T-cell (primary cell): ENCODE data around the gene INTS4. TPM values are rescaled to one million over a fixed set of nuclear protein-coding genes. Genes with fewer than 3 reads are reported as not detected.

Experiments used
- ATAC-seq, 4 experiments: fragments of 200-7000 bp in 3 of 4; fragments of 150-1000 bp in 1 of 4; cut with Tn5 transposase; replicated peaks in 1 of 4; 1 replicate in 3 of 4; 2 replicates in 1 of 4; pipeline ENCODE4 v1.10.0; 2021; ENCODE audit warnings: moderate library complexity in 3 of 4, mild to moderate bottlenecking in 2 of 4, moderate number of reproducible peaks in 1 of 4
- CTCF ChIA-PET, 2 donors: fragments of 300-600 bp; sonication (Branson Sonifier 250); formaldehyde crosslinking; loops; one replicate each; lab custom pipeline; 2022; ENCODE audit warnings: antibody characterized with exemption in 2 of 2; lab: Charles Lee
- POLR2A ChIA-PET, 2 donors: fragments of 300-600 bp; sonication (Branson Sonifier 250); formaldehyde crosslinking; loops; one replicate each; lab custom pipeline; 2022; ENCODE audit warnings: antibody characterized with exemption in 2 of 2; lab: Charles Lee
- DNase-seq, 35 experiments: peaks; one replicate each; pipeline versions ENCODE4 v3.0.0 to v3.0.0-alpha.2; 2013 to 2023
- H3K27ac ChIP-seq: one replicate; pipeline ENCODE4 v1.5.1; 2013; ENCODE audit warnings: low read length
- H3K27me3 ChIP-seq, 2 experiments: replicated peaks in 1 of 2; 1 replicate in 1 of 2; 2 replicates in 1 of 2; pipeline versions ENCODE4 v1.6.1 to v1.7.0; 2013; ENCODE audit warnings: low read length in 1 of 2, mixed read lengths in 1 of 2; ENCODE audit not compliant: control insufficient read depth in 2 of 2, insufficient read depth in 2 of 2; ENCODE audit errors: extremely low read depth in 1 of 2
- H3K36me3 ChIP-seq, 2 donors: 1 replicate in 1 of 2; 2 replicates in 1 of 2; pipeline versions ENCODE4 v1.6.1 to v1.7.0; 2013; ENCODE audit warnings: low read length in 1 of 2; ENCODE audit not compliant: control insufficient read depth in 2 of 2, insufficient read depth in 1 of 2; ENCODE audit errors: extremely low read depth in 1 of 2
- H3K4me1 ChIP-seq, 2 experiments: 1 replicate in 1 of 2; 2 replicates in 1 of 2; pipeline versions ENCODE4 v1.6.1 to v1.7.0; 2013; ENCODE audit warnings: low read length in 2 of 2, mixed read lengths in 1 of 2; ENCODE audit not compliant: insufficient read depth in 2 of 2, control insufficient read depth in 1 of 2; ENCODE audit errors: extremely low read depth in 1 of 2
- H3K4me3 ChIP-seq, 2 donors: 1 replicate in 1 of 2; 2 replicates in 1 of 2; pipeline versions ENCODE4 v1.5.1 to v1.7.0; 2013; ENCODE audit warnings: mild to moderate bottlenecking in 2 of 2, low read length in 1 of 2, moderate library complexity in 1 of 2; ENCODE audit not compliant: control insufficient read depth in 1 of 2; ENCODE audit errors: extremely low read depth in 1 of 2
- H3K9me3 ChIP-seq: 2 replicates; pipeline ENCODE4 v1.7.0; 2013
- H3K27ac Mint-ChIP-seq, 2 donors: one replicate each; pipeline ENCODE4 v1.8.0; 2020 to 2021; ENCODE audit warnings: mild to moderate bottlenecking in 2 of 2, mixed read lengths in 2 of 2
- H3K27me3 Mint-ChIP-seq, 2 donors: one replicate each; pipeline ENCODE4 v1.8.0; 2021 to 2022; ENCODE audit warnings: mixed read lengths in 2 of 2
- H3K36me3 Mint-ChIP-seq: one replicate; pipeline ENCODE4 v1.8.0; 2021; ENCODE audit warnings: mixed read lengths
- H3K4me1 Mint-ChIP-seq, 3 donors: one replicate each; pipeline ENCODE4 v1.8.0; 2020 to 2022; ENCODE audit warnings: mixed read lengths in 3 of 3, mild to moderate bottlenecking in 1 of 3
- H3K4me3 Mint-ChIP-seq, 3 donors: one replicate each; pipeline ENCODE4 v1.8.0; 2020 to 2022; ENCODE audit warnings: mild to moderate bottlenecking in 3 of 3, mixed read lengths in 3 of 3, moderate library complexity in 3 of 3
- H3K9me3 Mint-ChIP-seq, 3 donors: one replicate each; pipeline ENCODE4 v1.8.0; 2020 to 2022; ENCODE audit warnings: mixed read lengths in 3 of 3
- WGBS: methylation state at CpG from one replicate; pipeline ENCODE4 v1.1.5; 2013; ENCODE audit warnings: missing lambda C conversion rate; ENCODE audit not compliant: insufficient coverage; 5-methylcytosine and 5-hydroxymethylcytosine counted together
- total RNA-seq, 35 experiments: library from RNA in 6 of 35; stranded (reverse) in 6 of 35; fragments of 120-200 nt in 1 of 35; gene quantifications; one replicate each; pipeline versions ENCODE4 v1.2.1 to v1.2.4 and lab custom pipeline; 2013 to 2026

The INTS4 gene
- total RNA-seq, 5 donors from 2014 or later (not counting 1 experiment from before 2014, with no cell fraction given): 57.5 to 79.2 (median 62.6) TPM

- no peak overlapping the region for H3K27ac Mint-ChIP-seq
- ChIA-PET POLR2A (no interaction called here), CTCF (no interaction called here)
- no peak for DNase-seq
- H3K9me3 Mint-ChIP-seq: no peaks in the 10 kb centered on the region
- peaks cover 0 to 6% (median 0%) of the 10 kb centered on the region in 3 donors for H3K4me1 Mint-ChIP-seq
- Histone ChIP-seq H3K27me3 (no peaks in the 10 kb centered on the region), H3K4me1 (no peaks in the 10 kb centered on the region), H3K36me3 (peaks cover 0 to 2% of the 10 kb centered on the region in 2 donors), H3K27ac (no peak overlapping the region), H3K4me3 (no peak overlapping the region), H3K9me3 (no peaks in the 10 kb centered on the region)
- H3K4me3 Mint-ChIP-seq: no peak overlapping the region
- no peaks in the 10 kb centered on the region for H3K27me3 Mint-ChIP-seq
- peaks cover 5% of the 10 kb centered on the region for H3K36me3 Mint-ChIP-seq
- peak in 1 of 4 experiments; percentile 53 for ATAC-seq
- WGBS: 59% methylated on average over 3 of the region's 4 CpGs
Measured at GRCh38 chr11:77833302-77833701, 161.2 kb downstream of the INTS4 start.

GRCh38 chr11:77828926-77829325 is 165.5 kb downstream of the INTS4 start:
- H3K36me3 ChIP-seq: no peaks in the 10 kb centered on the region
- DNase-seq (no peak), ATAC-seq (no peak)
- H3K27me3 Mint-ChIP-seq: no peaks in the 10 kb centered on the region
- H3K27ac Mint-ChIP-seq: no peak overlapping the region
- H3K4me3 ChIP-seq: no peak overlapping the region
- no peak overlapping the region for H3K27ac ChIP-seq
- H3K4me1 ChIP-seq: no peaks in the 10 kb centered on the region
- no CpG with 5 or more reads among the region's 2 CpGs for WGBS
- H3K9me3 Mint-ChIP-seq: no peaks in the 10 kb centered on the region
- H3K4me3 Mint-ChIP-seq: no peak overlapping the region
- no peaks in the 10 kb centered on the region for H3K9me3 ChIP-seq
- no peaks in the 10 kb centered on the region for H3K27me3 ChIP-seq
- ChIA-PET POLR2A (no interaction called here), CTCF (no interaction called here)
- H3K36me3 Mint-ChIP-seq: peaks cover 5% of the 10 kb centered on the region
- H3K4me1 Mint-ChIP-seq: peaks cover 0 to 6% (median 0%) of the 10 kb centered on the region in 3 donors

Other genes with a start within 250 kb of the INTS4 start
- 10 to 100 TPM; 81.5 to 96.8 (median 91.2) TPM for gene RSF1, start 173.9 kb downstream of the INTS4 start, total RNA-seq
- gene AAMDC, start 173.5 kb downstream of the INTS4 start, total RNA-seq: 10 to 100 TPM in 2 of 5 donors, 1 to 10 TPM in 3; 4.0 to 11.1 (median 7.0) TPM
- gene KCTD14, start 28.6 kb upstream of the INTS4 start, total RNA-seq: under 1 TPM in 3 of 5 donors, not detected in 2; 0.18 to 0.30 (median 0.23) TPM
- not detected for gene THRSP, start 69.2 kb upstream of the INTS4 start, total RNA-seq
- gene NDUFC2, start 85.2 kb upstream of the INTS4 start, total RNA-seq: 10 to 100 TPM; 40.8 to 93.8 (median 88.1) TPM
- 10 to 100 TPM; 23.1 to 34.1 (median 31.8) TPM for gene ALG8, start 145.0 kb upstream of the INTS4 start, total RNA-seq
- 10 to 100 TPM in 2 of 5 donors, 1 to 10 TPM in 3; 3.4 to 13.2 (median 9.7) TPM for gene KCTD21, start 194.0 kb upstream of the INTS4 start, total RNA-seq
- gene USP35, start 194.3 kb upstream of the INTS4 start, total RNA-seq: 10 to 100 TPM; 14.3 to 18.1 (median 15.4) TPM